ENCODE results near the gene CUL4A.

- TF ChIP-seq CTCF (IDR thresholded peaks at IDR 0.05; ENCODE audit: extremely low read depth in 1 of 2, insufficient read depth in 1 of 2, low read depth in 1 of 2, low read length in 2 of 2) = no peak
- TF ChIP-seq POLR2AphosphoS5 (IDR thresholded peaks at IDR 0.05; ENCODE audit: insufficient read depth, low read depth, low read length) = no peak
- no peak for TF ChIP-seq MAX (IDR thresholded peaks at IDR 0.05; ENCODE audit: insufficient read depth, insufficient read length)
- TF ChIP-seq JUN (IDR thresholded peaks at IDR 0.05; ENCODE audit: borderline replicate concordance, insufficient read depth, insufficient read length, low read depth) = no peak
- no peak for TF ChIP-seq EZH2 (IDR thresholded peaks at IDR 0.05; ENCODE audit: borderline replicate concordance, low read depth, low read length, severe bottlenecking)
- TF ChIP-seq POLR2A (IDR thresholded peaks at IDR 0.05; ENCODE audit: low read depth, low read length) = no peak
- no peak for TF ChIP-seq MYC (IDR thresholded peaks at IDR 0.05; ENCODE audit: low read depth, low read length)
Measured at GRCh38 chr13:113166681-113167080, 42.7 kb upstream of the CUL4A start.

All from endothelial cell of umbilical vein (primary cell).